ENCODE results near the gene MRPL44. TPM values are rescaled to one million over a fixed set of nuclear protein-coding genes. Genes with fewer than 3 reads are reported as not detected.
"Not testable (repeated sequence)": the region's sequence is repeated elsewhere in the genome, so short reads cannot be mapped to it uniquely, and the experiment has no call there.

MRPL44 gene
- total RNA-seq, 1 experiment from 2014 or later, result 97.6 TPM

GRCh38 chr2:223934870-223935269, 22.4 kb upstream of the MRPL44 start:
- in situ Hi-C loops (cut with HindIII; ENCODE audit: low sequenced_read_pairs), result no loop called here
- no peak for DNase-seq (ENCODE audit: low spot score)

GRCh38 chr2:223935459-223936125, 21.7 kb upstream of the MRPL44 start:
- in situ Hi-C loops (cut with HindIII; ENCODE audit: low sequenced_read_pairs), result no loop called here
- DNase-seq (ENCODE audit: low spot score), result no peak

- in situ Hi-C loops (cut with HindIII; ENCODE audit: low sequenced_read_pairs), result no loop called here
- no peak for DNase-seq (ENCODE audit: low spot score)
Observed at GRCh38 chr2:223936862-223937326, 20.4 kb upstream of the MRPL44 start.

- no peak for DNase-seq (ENCODE audit: low spot score)
- in situ Hi-C loops (cut with HindIII; ENCODE audit: low sequenced_read_pairs), result no loop called here
Observed at GRCh38 chr2:223937535-223937934, 19.7 kb upstream of the MRPL44 start.

GRCh38 chr2:223939438-223939837, 17.8 kb upstream of the MRPL44 start:
- in situ Hi-C loops (cut with HindIII; ENCODE audit: low sequenced_read_pairs); DNase-seq (ENCODE audit: low spot score): not testable (repeated sequence)

GRCh38 chr2:223941579-223942277, 15.5 kb upstream of the MRPL44 start:
- in situ Hi-C loops (cut with HindIII; ENCODE audit: low sequenced_read_pairs), result no loop called here
- DNase-seq (ENCODE audit: low spot score), result no peak

GRCh38 chr2:223943135-223943534, 14.1 kb upstream of the MRPL44 start:
- no peak for DNase-seq (ENCODE audit: low spot score)
- in situ Hi-C loops (cut with HindIII; ENCODE audit: low sequenced_read_pairs), result no loop called here

- in situ Hi-C loops (cut with HindIII; ENCODE audit: low sequenced_read_pairs), result no loop called here
- DNase-seq (ENCODE audit: low spot score), result peak; percentile 25
Observed at GRCh38 chr2:223943561-223944008, 13.7 kb upstream of the MRPL44 start.

- DNase-seq (ENCODE audit: low spot score), result peak; percentile 46
- in situ Hi-C loops (cut with HindIII; ENCODE audit: low sequenced_read_pairs), result no loop called here
Observed at GRCh38 chr2:223944166-223944702, 13.0 kb upstream of the MRPL44 start.

- peak; percentile 90 for DNase-seq (ENCODE audit: low spot score)
- in situ Hi-C loops (cut with HindIII; ENCODE audit: low sequenced_read_pairs), result no loop called here
Observed at GRCh38 chr2:223944703-223945531, 12.3 kb upstream of the MRPL44 start, which contains the start of gene WDFY1. WDFY1 (minus strand) TSS chr2:223945335; CDS start chr2:223945284, 51 bp downstream.

GRCh38 chr2:223945755-223946154, 11.5 kb upstream of the MRPL44 start:
- in situ Hi-C loops (cut with HindIII; ENCODE audit: low sequenced_read_pairs), result no loop called here
- no peak for DNase-seq (ENCODE audit: low spot score)

GRCh38 chr2:223947711-223948205, 9.5 kb upstream of the MRPL44 start:
- in situ Hi-C loops (cut with HindIII; ENCODE audit: low sequenced_read_pairs), result no loop called here
- no peak for DNase-seq (ENCODE audit: low spot score)

GRCh38 chr2:223949241-223949840, 7.9 kb upstream of the MRPL44 start:
- DNase-seq (ENCODE audit: low spot score), result no peak
- in situ Hi-C loops (cut with HindIII; ENCODE audit: low sequenced_read_pairs), result no loop called here

GRCh38 chr2:223950448-223951347, 6.6 kb upstream of the MRPL44 start:
- DNase-seq (ENCODE audit: low spot score), result no peak
- in situ Hi-C loops (cut with HindIII; ENCODE audit: low sequenced_read_pairs), result no loop called here

GRCh38 chr2:223952280-223952968, 4.8 kb upstream of the MRPL44 start:
- no peak for DNase-seq (ENCODE audit: low spot score)
- in situ Hi-C loops (cut with HindIII; ENCODE audit: low sequenced_read_pairs), result no loop called here

- in situ Hi-C loops (cut with HindIII; ENCODE audit: low sequenced_read_pairs), result no loop called here
- no peak for DNase-seq (ENCODE audit: low spot score)
Observed at GRCh38 chr2:223954401-223954800, 2.9 kb upstream of the MRPL44 start.

- DNase-seq (ENCODE audit: low spot score), result no peak
- in situ Hi-C loops (cut with HindIII; ENCODE audit: low sequenced_read_pairs), result no loop called here
Observed at GRCh38 chr2:223956300-223956699, 963 bp upstream of the MRPL44 start.
